Suprapubic skin (tissue), 4 donors: Measurements from ENCODE around the gene GRIK5. TPM values are rescaled to one million over a fixed set of nuclear protein-coding genes. Genes with fewer than 3 reads are reported as not detected.

Source experiments
- DNase-seq, 2 donors: peaks; one replicate each; pipeline ENCODE4 v3.0.0-alpha.2; 2019; ENCODE audit warnings: low spot score in 2 of 2
- H3K27ac ChIP-seq: fragments of 200-600 bp; sonication (generic); one replicate; pipeline ENCODE4 v1.5.1; 2019
- H3K27me3 ChIP-seq: fragments of 200-600 bp; sonication (generic); one replicate; pipeline ENCODE4 v1.5.1; 2019
- H3K36me3 ChIP-seq: fragments of 200-600 bp; sonication (generic); one replicate; pipeline ENCODE4 v1.5.1; 2019
- H3K4me1 ChIP-seq: fragments of 200-600 bp; sonication (generic); one replicate; pipeline ENCODE4 v1.5.1; 2019
- H3K4me3 ChIP-seq: fragments of 200-600 bp; sonication (generic); one replicate; pipeline ENCODE4 v1.5.1; 2019; ENCODE audit warnings: mild to moderate bottlenecking
- H3K9me3 ChIP-seq: fragments of 200-600 bp; sonication (generic); one replicate; pipeline ENCODE4 v1.5.1; 2019
- CTCF ChIP-seq, 2 donors: fragments of 200-600 bp in 1 of 2; fragments of 450-650 bp in 1 of 2; sonication (generic) in 1 of 2; IDR thresholded peaks; one replicate each; pipeline ENCODE4 v1.5.1; 2016 to 2019; ENCODE audit warnings: antibody characterized with exemption in 2 of 2, mild to moderate bottlenecking in 1 of 2, moderate library complexity in 1 of 2
- EP300 ChIP-seq: sonication (generic); formaldehyde crosslinking; IDR thresholded peaks from one replicate; pipeline ENCODE4 v1.6.1; 2017; ENCODE audit warnings: antibody characterized with exemption
- POLR2A ChIP-seq, 2 donors: fragments of 450-650 bp; IDR thresholded peaks; one replicate each; pipeline ENCODE4 v1.6.1; 2017; ENCODE audit warnings: antibody characterized with exemption in 2 of 2, mild to moderate bottlenecking in 2 of 2, moderate library complexity in 2 of 2
- POLR2AphosphoS5 ChIP-seq, 3 donors: sonication (generic); formaldehyde crosslinking; IDR thresholded peaks; one replicate each; pipeline ENCODE4 v1.6.1; 2017; ENCODE audit warnings: antibody characterized with exemption in 3 of 3
- WGBS: methylation state at CpG from one replicate; pipeline ENCODE4 v1.1.5; 2018; 5-methylcytosine and 5-hydroxymethylcytosine counted together
- total RNA-seq, 4 donors: library from RNA; depleted of rRNA; stranded (reverse); fragments of >200 nt; gene quantifications; one replicate each; pipeline ENCODE4 v1.1.0, GENCODE V29; 2016

Gene GRIK5
- total RNA-seq, 4 donors from 2014 or later = 0.68 to 2.3 (median 1.1) TPM

- H3K27me3 ChIP-seq = no peaks in the 10 kb centered on the region
- H3K4me3 ChIP-seq = no peak overlapping the region
- TF ChIP-seq POLR2A (IDR thresholded peaks at IDR 0.05) (no peak), POLR2AphosphoS5 (IDR thresholded peaks at IDR 0.05) (no peak), CTCF (IDR thresholded peaks at IDR 0.05) (no peak), EP300 (no peak)
- H3K36me3 ChIP-seq = peaks cover 10% of the 10 kb centered on the region
- DNase-seq = no peak
- H3K9me3 ChIP-seq = no peaks in the 10 kb centered on the region
- no peak overlapping the region for H3K27ac ChIP-seq
- H3K4me1 ChIP-seq = peaks cover 24% of the 10 kb centered on the region
- 75% methylated on average over 7 of the region's 7 CpGs for WGBS
Observed at GRCh38 chr19:41955521-41955920, 114.5 kb downstream of the GRIK5 start.

GRCh38 chr19:41951686-41952172, 118.3 kb downstream of the GRIK5 start:
- TF ChIP-seq POLR2A (IDR thresholded peaks at IDR 0.05) = no peak
- peak; percentile 73 to 99 for TF ChIP-seq CTCF (IDR thresholded peaks at IDR 0.05)
- no peak for TF ChIP-seq EP300
- H3K27ac ChIP-seq = no peak overlapping the region
- no peaks in the 10 kb centered on the region for H3K9me3 ChIP-seq
- H3K27me3 ChIP-seq = no peaks in the 10 kb centered on the region
- peak; percentile 88 to 89 for DNase-seq
- 5% methylated on average over 9 of the region's 12 CpGs for WGBS
- H3K4me3 ChIP-seq = no peak overlapping the region
- peaks cover 10% of the 10 kb centered on the region for H3K36me3 ChIP-seq
- H3K4me1 ChIP-seq = peaks cover 2% of the 10 kb centered on the region

Other genes with a start within 250 kb of the GRIK5 start
- gene LYPD4, start 225.5 kb downstream of the GRIK5 start, total RNA-seq = not detected
- gene DMRTC2, start 225.2 kb downstream of the GRIK5 start, total RNA-seq = not detected
- 1,000 to 10,000 TPM; 1,057 to 2,332 (median 1,706) TPM for gene RPS19, start 210.0 kb downstream of the GRIK5 start, total RNA-seq
- gene CD79A, start 192.9 kb downstream of the GRIK5 start, total RNA-seq = 1 to 10 TPM in 1 of 4 donors, not detected in 3; 3.0 TPM
- 100 to 1,000 TPM in 1 of 4 donors, 10 to 100 TPM in 3; 61.0 to 173 (median 72.1) TPM for gene ARHGEF1, start 187.0 kb downstream of the GRIK5 start, total RNA-seq
- under 1 TPM in 2 of 4 donors, not detected in 2; 0.21 to 0.72 TPM for gene ERFL, start 141.8 kb downstream of the GRIK5 start, total RNA-seq
- gene RABAC1, start 110.9 kb downstream of the GRIK5 start, total RNA-seq = 100 to 1,000 TPM in 3 of 4 donors, 10 to 100 TPM in 1; 75.2 to 137 (median 125) TPM
- not detected for gene ATP1A3, start 76.0 kb downstream of the GRIK5 start, total RNA-seq
- gene ZNF574, start 6.0 kb upstream of the GRIK5 start, total RNA-seq = 10 to 100 TPM; 31.1 to 42.9 (median 33.5) TPM
- gene POU2F2, start 62.2 kb upstream of the GRIK5 start, total RNA-seq = 100 to 1,000 TPM in 1 of 4 donors, under 1 TPM in 3; 0.55 to 244 (median 0.71) TPM
- 10 to 100 TPM; 51.3 to 78.9 (median 65.6) TPM for gene DEDD2, start 147.5 kb upstream of the GRIK5 start, total RNA-seq
- 10 to 100 TPM in 2 of 4 donors, 1 to 10 TPM in 2; 4.2 to 12.9 (median 8.9) TPM for gene ZNF526, start 150.1 kb upstream of the GRIK5 start, total RNA-seq
- gene GSK3A, start 172.4 kb upstream of the GRIK5 start, total RNA-seq = 10 to 100 TPM; 24.0 to 37.3 (median 28.3) TPM
- gene ERF, start 184.9 kb upstream of the GRIK5 start, total RNA-seq = 10 to 100 TPM; 36.8 to 49.5 (median 45.8) TPM
- 10 to 100 TPM; 57.5 to 91.6 (median 81.9) TPM for gene CIC, start 199.0 kb upstream of the GRIK5 start, total RNA-seq
- gene PRR19, start 231.9 kb upstream of the GRIK5 start, total RNA-seq = 1 to 10 TPM in 2 of 4 donors, under 1 TPM in 2; 0.73 to 1.7 (median 1.1) TPM
- 10 to 100 TPM; 14.4 to 33.0 (median 18.9) TPM for gene PAFAH1B3, start 232.4 kb upstream of the GRIK5 start, total RNA-seq
- gene TMEM145, start 243.1 kb upstream of the GRIK5 start, total RNA-seq = 1 to 10 TPM in 1 of 4 donors, not detected in 3; 4.2 TPM